Stimulated activated CD8-positive, alpha-beta memory T cell treated with anti-CD3 and anti-CD28 coated beads, Interleukin-12 subunit alpha, Interleukin-12 subunit beta, amount 100 ng/mL, for 1 hour (primary cell): Measurements from ENCODE around the gene RNF227.
A peak's percentile ranks its signal among the peaks of the same experiment; 100 is the strongest.

Experiments
- DNase-seq: peaks from one replicate; pipeline ENCODE4 v3.0.0-alpha.2; 2020; ENCODE audit warnings: low read depth

Gene RNF227

GRCh38 chr17:7889166-7889955 is 26.7 kb downstream of the RNF227 start:
- DNase-seq = no peak

GRCh38 chr17:7888184-7888920 is 27.7 kb downstream of the RNF227 start, which contains the start of gene CHD3:
Gene CHD3 (plus strand): TSS chr17:7888789. CDS start chr17:7889001, 212 bp downstream.
- no peak for DNase-seq

GRCh38 chr17:7887482-7888183 is 28.5 kb downstream of the RNF227 start:
- DNase-seq = peak; percentile 85

GRCh38 chr17:7887038-7887481 is 29.0 kb downstream of the RNF227 start:
- DNase-seq = no peak

GRCh38 chr17:7886227-7887037 is 29.7 kb downstream of the RNF227 start:
- peak; percentile 27 for DNase-seq

- DNase-seq = peak; percentile 8
Measured at GRCh38 chr17:7885367-7886226, 30.5 kb downstream of the RNF227 start.

GRCh38 chr17:7884581-7885366 is 31.3 kb downstream of the RNF227 start:
- DNase-seq = peak; percentile 29

GRCh38 chr17:7883781-7884386 is 32.2 kb downstream of the RNF227 start:
- no peak for DNase-seq

GRCh38 chr17:7882629-7883028 is 33.5 kb downstream of the RNF227 start:
- DNase-seq = no peak

GRCh38 chr17:7882068-7882467 is 34.0 kb downstream of the RNF227 start:
- no peak for DNase-seq

GRCh38 chr17:7881276-7882054 is 34.6 kb downstream of the RNF227 start:
- no peak for DNase-seq

- no peak for DNase-seq
Measured at GRCh38 chr17:7880076-7880868, 35.8 kb downstream of the RNF227 start.

GRCh38 chr17:7878234-7878633 is 37.9 kb downstream of the RNF227 start:
- DNase-seq = no peak

- DNase-seq = no peak
Measured at GRCh38 chr17:7875804-7876370, 40.2 kb downstream of the RNF227 start.

- DNase-seq = no peak
Measured at GRCh38 chr17:7873051-7873450, 43.0 kb downstream of the RNF227 start.

- no peak for DNase-seq
Measured at GRCh38 chr17:7867881-7868329, 48.2 kb downstream of the RNF227 start.

- no peak for DNase-seq
Measured at GRCh38 chr17:7864995-7865650, 51.0 kb downstream of the RNF227 start.
